CD4-positive, alpha-beta memory T cell (primary cell): ENCODE data around the gene ELL2. TPM values are rescaled to one million over a fixed set of nuclear protein-coding genes. Genes with fewer than 3 reads are reported as not detected.

Experiments
- CTCF ChIA-PET: fragments of 350-600 bp; sonication (Branson Sonifier 250); formaldehyde crosslinking; loops from one replicate; lab custom pipeline; 2021; ENCODE audit warnings: inconsistent platforms; ENCODE audit not compliant: partially characterized antibody; lab: Charles Lee
- POLR2A ChIA-PET: fragments of 350-600 bp; sonication (Branson Sonifier 250); formaldehyde crosslinking; loops from one replicate; lab custom pipeline; 2021; ENCODE audit not compliant: partially characterized antibody; lab: Charles Lee
- DNase-seq, 5 donors: peaks; one replicate each; pipeline versions ENCODE4 v3.0.0 to v3.0.0-alpha.2; 2020 to 2022; ENCODE audit warnings: mixed read lengths in 1 of 5
- H3K27ac ChIP-seq: one replicate; pipeline ENCODE4 v1.7.0; 2013; ENCODE audit warnings: low read depth, low read length
- H3K27me3 ChIP-seq: 2 replicates; pipeline ENCODE4 v1.7.0; 2013; ENCODE audit warnings: mild to moderate bottlenecking, low read length, moderate library complexity; ENCODE audit not compliant: insufficient read depth
- H3K36me3 ChIP-seq: 2 replicates; pipeline ENCODE4 v1.7.0; 2013; ENCODE audit warnings: mild to moderate bottlenecking, low read length, moderate library complexity; ENCODE audit not compliant: insufficient read depth
- H3K4me1 ChIP-seq: 2 replicates; pipeline ENCODE4 v1.7.0; 2013; ENCODE audit warnings: mild to moderate bottlenecking, low read length, moderate library complexity; ENCODE audit not compliant: insufficient read depth
- H3K4me3 ChIP-seq, 2 donors: one replicate each; pipeline ENCODE4 v1.7.0; 2013; ENCODE audit warnings: low read length in 2 of 2, mild to moderate bottlenecking in 1 of 2
- H3K9me3 ChIP-seq, 2 donors: one replicate each; pipeline ENCODE4 v1.7.0; 2013; ENCODE audit warnings: low read length in 2 of 2, control low read depth in 1 of 2; ENCODE audit not compliant: control insufficient read depth in 1 of 2
- H3K27ac Mint-ChIP-seq, 7 donors: one replicate each; pipeline ENCODE4 v1.8.0; 2020 to 2021; ENCODE audit warnings: mixed read lengths in 7 of 7, mild to moderate bottlenecking in 6 of 7, inconsistent platforms in 3 of 7, moderate library complexity in 3 of 7
- H3K27me3 Mint-ChIP-seq, 2 donors: one replicate each; pipeline ENCODE4 v1.8.0; 2020 to 2021; ENCODE audit warnings: mixed read lengths in 2 of 2
- H3K36me3 Mint-ChIP-seq, 2 donors: one replicate each; pipeline ENCODE4 v1.8.0; 2020 to 2021; ENCODE audit warnings: mixed read lengths in 2 of 2, inconsistent platforms in 1 of 2, mild to moderate bottlenecking in 1 of 2
- H3K4me1 Mint-ChIP-seq, 4 donors: one replicate each; pipeline ENCODE4 v1.8.0; 2020 to 2021; ENCODE audit warnings: mixed read lengths in 4 of 4, mild to moderate bottlenecking in 1 of 4
- H3K4me3 Mint-ChIP-seq, 8 donors: one replicate each; pipeline ENCODE4 v1.8.0; 2020 to 2021; ENCODE audit warnings: mixed read lengths in 8 of 8, mild to moderate bottlenecking in 7 of 8, moderate library complexity in 6 of 8, inconsistent platforms in 3 of 8
- H3K9me3 Mint-ChIP-seq, 8 donors: one replicate each; pipeline ENCODE4 v1.8.0; 2020 to 2021; ENCODE audit warnings: mixed read lengths in 8 of 8, mild to moderate bottlenecking in 5 of 8, inconsistent platforms in 3 of 8, moderate library complexity in 1 of 8
- intact Hi-C: fragments of 100-400 bp; cut with micrococcal nuclease; formaldehyde crosslinking; loops from one replicate; pipeline ENCODE4 v1.15.1; 2023
- polyA plus RNA-seq, 2 donors: library from polyadenylated mRNA; unstranded; fragments of 300-500 nt; fragmentation: Illumina TruSeq; gene quantifications; one replicate each; pipeline ENCODE4 v1.2.3, GENCODE V29; 2021
- total RNA-seq, 2 experiments: library from RNA; stranded (reverse); gene quantifications; one replicate each; pipeline ENCODE4 v1.2.3, GENCODE V29; 2021

ELL2 gene
- total RNA-seq (10 to 100 TPM; 14.0 to 15.6 TPM), polyA plus RNA-seq (1 to 10 TPM; 2.8 to 4.5 TPM)

GRCh38 chr5:95961617-95962474 is at the start of gene ELL2:
TSS of gene ELL2 (minus strand) at chr5:95961851. CDS start at chr5:95961721, 130 bp downstream.
- Mint-ChIP-seq H3K36me3 (peaks cover 0 to 12% of the 10 kb centered on the region in 2 donors), H3K4me1 (peaks cover 24 to 47% (median 38%) of the 10 kb centered on the region in 4 donors), H3K4me3 (peak within 1 kb of the TSS; percentile 94 to 98 (median 96)), H3K27ac (peak within 1 kb of the TSS; percentile 98 to 99 (median 99)), H3K27me3 (peaks cover 0 to 3% of the 10 kb centered on the region in 2 donors), H3K9me3 (peaks cover 0 to 2% (median 0%) of the 10 kb centered on the region in 8 donors)
- Histone ChIP-seq H3K27me3 (no peaks in the 10 kb centered on the region), H3K4me3 (peak within 1 kb of the TSS; percentile 70 to 81), H3K27ac (peak within 1 kb of the TSS; percentile 83), H3K9me3 (no peaks in the 10 kb centered on the region), H3K4me1 (peaks cover 29% of the 10 kb centered on the region), H3K36me3 (no peaks in the 10 kb centered on the region)
- ChIA-PET POLR2A (interaction anchor here (1.0 to 3.8 kb wide), 6 partner anchors 15 to 700 kb away, joined by 3 to 19 read pairs (median 4); partner anchors contain the start of gene CAST), CTCF (interaction anchor here (0.7 to 2.6 kb wide), 12 partner anchors 9 to 376 kb away, joined by 3 to 7 read pairs (median 4); no protein-coding TSS in a partner anchor)
- DNase-seq, result peak; percentile 92 to 99 (median 94)
- intact Hi-C loops, result loop anchor here (1.0 to 10.0 kb wide), 10 partner anchors 93 to 1221 kb away; partner anchors contain the start of genes CAST, GPR150, RFESD and RIOK2

GRCh38 chr5:96008987-96009647 is 47.5 kb upstream of the ELL2 start:
- no peak overlapping the region for H3K27ac ChIP-seq
- Mint-ChIP-seq H3K9me3 (peaks cover 0 to 9% (median 3%) of the 10 kb centered on the region in 8 donors), H3K4me3 (peak overlapping the region in 1 of 8 donors; percentile 33), H3K27ac (no peak overlapping the region), H3K27me3 (no peaks in the 10 kb centered on the region), H3K4me1 (peaks cover 0 to 1% (median 0%) of the 10 kb centered on the region in 4 donors), H3K36me3 (no peaks in the 10 kb centered on the region)
- CTCF ChIA-PET, result no interaction called here
- POLR2A ChIA-PET, result no interaction called here
- intact Hi-C loops, result no loop called here
- no peaks in the 10 kb centered on the region for H3K27me3 ChIP-seq
- no peak for DNase-seq
- no peaks in the 10 kb centered on the region for H3K36me3 ChIP-seq
- H3K4me3 ChIP-seq, result no peak overlapping the region
- H3K4me1 ChIP-seq, result no peaks in the 10 kb centered on the region
- H3K9me3 ChIP-seq, result no peaks in the 10 kb centered on the region

- POLR2A ChIA-PET, result no interaction called here
- H3K36me3 Mint-ChIP-seq, result no peaks in the 10 kb centered on the region
- no peak for DNase-seq
- no peaks in the 10 kb centered on the region for H3K27me3 Mint-ChIP-seq
- intact Hi-C loops, result no loop called here
- H3K4me1 Mint-ChIP-seq, result peaks cover 0 to 1% (median 0%) of the 10 kb centered on the region in 4 donors
- Histone ChIP-seq H3K27ac (no peak overlapping the region), H3K4me3 (no peak overlapping the region), H3K27me3 (no peaks in the 10 kb centered on the region), H3K4me1 (no peaks in the 10 kb centered on the region), H3K9me3 (no peaks in the 10 kb centered on the region), H3K36me3 (no peaks in the 10 kb centered on the region)
- no peak overlapping the region for H3K27ac Mint-ChIP-seq
- peaks cover 0 to 9% (median 3%) of the 10 kb centered on the region in 8 donors for H3K9me3 Mint-ChIP-seq
- CTCF ChIA-PET, result no interaction called here
- H3K4me3 Mint-ChIP-seq, result no peak overlapping the region
Observed at GRCh38 chr5:96008487-96008886, 46.8 kb upstream of the ELL2 start.

GRCh38 chr5:96007051-96007450 is 45.4 kb upstream of the ELL2 start:
- no peaks in the 10 kb centered on the region for H3K36me3 ChIP-seq
- POLR2A ChIA-PET, result no interaction called here
- Mint-ChIP-seq H3K9me3 (peaks cover 0 to 4% (median 0%) of the 10 kb centered on the region in 8 donors), H3K4me1 (peaks cover 0 to 1% (median 0%) of the 10 kb centered on the region in 4 donors), H3K27me3 (no peaks in the 10 kb centered on the region), H3K36me3 (no peaks in the 10 kb centered on the region), H3K4me3 (no peak overlapping the region), H3K27ac (no peak overlapping the region)
- no peak overlapping the region for H3K27ac ChIP-seq
- H3K9me3 ChIP-seq, result no peaks in the 10 kb centered on the region
- intact Hi-C loops, result no loop called here
- DNase-seq, result no peak
- H3K27me3 ChIP-seq, result no peaks in the 10 kb centered on the region
- H3K4me3 ChIP-seq, result no peak overlapping the region
- H3K4me1 ChIP-seq, result no peaks in the 10 kb centered on the region
- CTCF ChIA-PET, result no interaction called here

- Histone ChIP-seq H3K4me3 (no peak overlapping the region), H3K27ac (no peak overlapping the region), H3K4me1 (no peaks in the 10 kb centered on the region), H3K36me3 (no peaks in the 10 kb centered on the region), H3K9me3 (no peaks in the 10 kb centered on the region), H3K27me3 (no peaks in the 10 kb centered on the region)
- no peak overlapping the region for H3K4me3 Mint-ChIP-seq
- no peaks in the 10 kb centered on the region for H3K36me3 Mint-ChIP-seq
- no peak for DNase-seq
- peaks cover 0 to 4% (median 0%) of the 10 kb centered on the region in 8 donors for H3K9me3 Mint-ChIP-seq
- no peak overlapping the region for H3K27ac Mint-ChIP-seq
- peaks cover 0 to 1% (median 0%) of the 10 kb centered on the region in 4 donors for H3K4me1 Mint-ChIP-seq
- intact Hi-C loops, result no loop called here
- ChIA-PET CTCF (no interaction called here), POLR2A (no interaction called here)
- no peaks in the 10 kb centered on the region for H3K27me3 Mint-ChIP-seq
Observed at GRCh38 chr5:96006291-96006690, 44.6 kb upstream of the ELL2 start.

GRCh38 chr5:96004754-96005153 is 43.1 kb upstream of the ELL2 start:
- peaks cover 0 to 3% (median 0%) of the 10 kb centered on the region in 8 donors for H3K9me3 Mint-ChIP-seq
- H3K27me3 Mint-ChIP-seq, result peaks cover 0 to 2% of the 10 kb centered on the region in 2 donors
- H3K27me3 ChIP-seq, result no peaks in the 10 kb centered on the region
- no peak for DNase-seq
- H3K4me3 Mint-ChIP-seq, result no peak overlapping the region
- H3K36me3 ChIP-seq, result no peaks in the 10 kb centered on the region
- ChIA-PET CTCF (no interaction called here), POLR2A (no interaction called here)
- peaks cover 0 to 1% (median 0%) of the 10 kb centered on the region in 4 donors for H3K4me1 Mint-ChIP-seq
- H3K4me1 ChIP-seq, result no peaks in the 10 kb centered on the region
- H3K4me3 ChIP-seq, result no peak overlapping the region
- no peak overlapping the region for H3K27ac Mint-ChIP-seq
- no peak overlapping the region for H3K27ac ChIP-seq
- H3K9me3 ChIP-seq, result no peaks in the 10 kb centered on the region
- intact Hi-C loops, result no loop called here
- H3K36me3 Mint-ChIP-seq, result no peaks in the 10 kb centered on the region

- no peak for DNase-seq
- Mint-ChIP-seq H3K4me3 (no peak overlapping the region), H3K4me1 (peaks cover 0 to 1% (median 0%) of the 10 kb centered on the region in 4 donors), H3K27ac (no peak overlapping the region), H3K36me3 (no peaks in the 10 kb centered on the region), H3K27me3 (peaks cover 0 to 2% of the 10 kb centered on the region in 2 donors), H3K9me3 (no peaks in the 10 kb centered on the region)
- H3K27ac ChIP-seq, result no peak overlapping the region
- ChIA-PET CTCF (no interaction called here), POLR2A (interaction anchor here (0.7 kb wide), 1 partner anchor 86 kb away, joined by 3 read pairs; no protein-coding TSS in a partner anchor)
- intact Hi-C loops, result no loop called here
- no peaks in the 10 kb centered on the region for H3K36me3 ChIP-seq
- no peaks in the 10 kb centered on the region for H3K4me1 ChIP-seq
- H3K27me3 ChIP-seq, result no peaks in the 10 kb centered on the region
- H3K9me3 ChIP-seq, result no peaks in the 10 kb centered on the region
- H3K4me3 ChIP-seq, result no peak overlapping the region
Observed at GRCh38 chr5:96004087-96004486, 42.4 kb upstream of the ELL2 start.
